Measurements from ENCODE around the gene DNHD1.

- no peak for TF ChIP-seq POLR2A (IDR thresholded peaks at IDR 0.05)
- TF ChIP-seq, protein P1, sequence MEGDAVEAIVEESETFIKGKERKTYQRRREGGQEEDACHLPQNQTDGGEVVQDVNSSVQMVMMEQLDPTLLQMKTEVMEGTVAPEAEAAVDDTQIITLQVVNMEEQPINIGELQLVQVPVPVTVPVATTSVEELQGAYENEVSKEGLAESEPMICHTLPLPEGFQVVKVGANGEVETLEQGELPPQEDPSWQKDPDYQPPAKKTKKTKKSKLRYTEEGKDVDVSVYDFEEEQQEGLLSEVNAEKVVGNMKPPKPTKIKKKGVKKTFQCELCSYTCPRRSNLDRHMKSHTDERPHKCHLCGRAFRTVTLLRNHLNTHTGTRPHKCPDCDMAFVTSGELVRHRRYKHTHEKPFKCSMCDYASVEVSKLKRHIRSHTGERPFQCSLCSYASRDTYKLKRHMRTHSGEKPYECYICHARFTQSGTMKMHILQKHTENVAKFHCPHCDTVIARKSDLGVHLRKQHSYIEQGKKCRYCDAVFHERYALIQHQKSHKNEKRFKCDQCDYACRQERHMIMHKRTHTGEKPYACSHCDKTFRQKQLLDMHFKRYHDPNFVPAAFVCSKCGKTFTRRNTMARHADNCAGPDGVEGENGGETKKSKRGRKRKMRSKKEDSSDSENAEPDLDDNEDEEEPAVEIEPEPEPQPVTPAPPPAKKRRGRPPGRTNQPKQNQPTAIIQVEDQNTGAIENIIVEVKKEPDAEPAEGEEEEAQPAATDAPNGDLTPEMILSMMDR (IDR thresholded peaks at IDR 0.05), result no peak
Measured at GRCh38 chr11:6574816-6575715, 78.0 kb downstream of the DNHD1 start.

All from vagina (tissue), 2 donors.